Immature natural killer cell (primary cell): ENCODE measurements around the gene ARL3. TPM values are rescaled to one million over a fixed set of nuclear protein-coding genes. Genes with fewer than 3 reads are reported as not detected.

ENCODE experiments used
- DNase-seq, 3 donors: peaks; one replicate each; pipeline ENCODE4 v3.0.0; 2022; ENCODE audit warnings: mixed read lengths in 1 of 3
- H3K27ac Mint-ChIP-seq, 6 donors: one replicate each; pipeline ENCODE4 v1.8.0; 2020; ENCODE audit warnings: mixed read lengths in 6 of 6, mild to moderate bottlenecking in 5 of 6, inconsistent platforms in 4 of 6, moderate library complexity in 3 of 6
- H3K27me3 Mint-ChIP-seq, 3 donors: one replicate each; pipeline ENCODE4 v1.8.0; 2020 to 2021; ENCODE audit warnings: low read depth in 3 of 3, mild to moderate bottlenecking in 3 of 3, mixed read lengths in 3 of 3, moderate library complexity in 3 of 3, inconsistent platforms in 1 of 3
- H3K36me3 Mint-ChIP-seq, 3 donors: one replicate each; pipeline ENCODE4 v1.8.0; 2020; ENCODE audit warnings: mixed read lengths in 3 of 3, inconsistent platforms in 2 of 3, mild to moderate bottlenecking in 2 of 3
- H3K4me1 Mint-ChIP-seq, 2 donors: one replicate each; pipeline ENCODE4 v1.8.0; 2020; ENCODE audit warnings: inconsistent platforms in 2 of 2, mild to moderate bottlenecking in 2 of 2, mixed read lengths in 2 of 2, moderate library complexity in 1 of 2
- H3K4me3 Mint-ChIP-seq, 5 donors: one replicate each; pipeline ENCODE4 v1.8.0; 2020; ENCODE audit warnings: mild to moderate bottlenecking in 5 of 5, mixed read lengths in 5 of 5, inconsistent platforms in 3 of 5, moderate library complexity in 3 of 5
- H3K9me3 Mint-ChIP-seq, 6 donors: one replicate each; pipeline ENCODE4 v1.8.0; 2020; ENCODE audit warnings: mild to moderate bottlenecking in 6 of 6, mixed read lengths in 6 of 6, inconsistent platforms in 4 of 6, moderate library complexity in 3 of 6
- polyA plus RNA-seq, 3 donors: library from polyadenylated mRNA; unstranded; fragments of 300-500 nt; fragmentation: Illumina TruSeq; gene quantifications; one replicate each; pipeline ENCODE4 v1.2.3, GENCODE V29; 2021

Gene ARL3
- polyA plus RNA-seq, 3 donors from 2014 or later, result 2.6 to 3.9 (median 3.6) TPM

DNA sequence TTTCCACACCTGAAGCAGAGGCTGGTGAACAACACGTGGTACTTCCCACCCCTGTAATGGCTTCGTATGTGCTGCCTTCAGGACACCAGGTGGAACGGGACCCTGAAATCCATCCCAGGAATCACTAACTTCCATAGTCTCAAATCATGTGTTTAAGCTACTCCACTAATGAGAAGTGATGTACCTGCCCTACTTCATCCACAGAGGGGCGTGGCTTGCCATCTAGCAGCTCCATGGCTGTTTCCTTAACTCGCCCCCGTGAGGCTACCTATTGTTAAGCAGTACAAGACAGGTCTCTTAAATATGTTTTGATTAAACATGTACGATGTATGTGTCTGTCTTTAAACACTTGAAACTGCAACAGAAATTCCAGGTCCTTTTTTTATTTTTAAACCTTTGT, 31.8 kb downstream of the ARL3 start:
- Mint-ChIP-seq H3K27me3 (peaks cover 0 to 4% (median 2%) of the 10 kb centered on the region in 3 donors), H3K4me3 (no peak overlapping the region)

DNA sequence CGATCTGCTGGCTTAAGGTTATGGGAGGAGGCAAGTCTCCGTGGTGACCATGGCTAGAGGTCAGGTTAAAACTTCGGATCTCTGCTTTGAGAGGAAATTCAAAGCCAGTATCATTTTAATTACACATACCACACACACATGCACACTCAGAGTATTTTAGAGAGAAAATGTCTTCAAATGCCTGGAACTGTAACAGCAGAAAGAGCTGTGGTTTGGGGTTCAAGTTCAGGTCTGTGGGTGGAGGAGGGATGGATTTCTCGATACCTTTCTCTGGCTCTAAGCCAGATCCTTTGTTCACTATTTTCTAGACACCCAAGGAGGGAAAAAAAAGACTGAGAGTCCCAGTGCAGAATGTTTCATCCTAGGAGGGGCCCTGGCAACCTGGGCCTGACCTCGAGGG, 32.5 kb downstream of the ARL3 start:
- no peak overlapping the region for H3K27ac Mint-ChIP-seq
- peaks cover 6 to 8% (median 6%) of the 10 kb centered on the region in 3 donors for H3K36me3 Mint-ChIP-seq
- peaks cover 12 to 21% of the 10 kb centered on the region in 2 donors for H3K4me1 Mint-ChIP-seq
- H3K4me3 Mint-ChIP-seq, result no peak overlapping the region
- H3K27me3 Mint-ChIP-seq, result peaks cover 0 to 4% (median 2%) of the 10 kb centered on the region in 3 donors
- no peak for DNase-seq
- H3K9me3 Mint-ChIP-seq, result no peaks in the 10 kb centered on the region

More for the DNA sequence above, 31.8 kb downstream of the ARL3 start:
- Mint-ChIP-seq H3K36me3 (peaks cover 6 to 8% (median 6%) of the 10 kb centered on the region in 3 donors), H3K4me1 (peaks cover 11 to 14% of the 10 kb centered on the region in 2 donors), H3K27ac (no peak overlapping the region), H3K9me3 (no peaks in the 10 kb centered on the region)
- no peak for DNase-seq

DNA sequence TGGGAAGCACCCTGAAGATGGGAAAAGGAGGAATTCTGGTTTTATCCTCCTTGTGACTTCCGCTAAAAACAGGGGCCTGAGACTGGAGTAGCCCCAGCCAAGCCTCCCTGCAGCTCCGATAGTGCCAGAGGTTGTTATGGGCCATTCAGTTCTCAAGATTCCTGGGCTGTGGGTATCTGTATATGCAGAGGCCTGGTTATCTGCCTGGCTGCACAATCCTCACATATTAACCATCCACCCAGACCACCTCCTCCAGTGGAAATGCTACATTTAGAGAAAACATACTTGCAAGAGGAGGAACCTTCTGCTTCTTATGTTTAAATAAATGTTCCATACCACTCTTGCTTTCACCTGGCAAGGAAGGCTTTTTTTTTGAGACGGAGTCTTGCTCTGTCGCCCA, 34.6 kb downstream of the ARL3 start:
- peaks cover 0 to 4% (median 2%) of the 10 kb centered on the region in 3 donors for H3K27me3 Mint-ChIP-seq
- no peak overlapping the region for H3K4me3 Mint-ChIP-seq
- no peak for DNase-seq
- H3K4me1 Mint-ChIP-seq, result peaks cover 31 to 42% of the 10 kb centered on the region in 2 donors
- H3K27ac Mint-ChIP-seq, result no peak overlapping the region
- peaks cover 0 to 6% (median 4%) of the 10 kb centered on the region in 3 donors for H3K36me3 Mint-ChIP-seq
- no peaks in the 10 kb centered on the region for H3K9me3 Mint-ChIP-seq

DNA sequence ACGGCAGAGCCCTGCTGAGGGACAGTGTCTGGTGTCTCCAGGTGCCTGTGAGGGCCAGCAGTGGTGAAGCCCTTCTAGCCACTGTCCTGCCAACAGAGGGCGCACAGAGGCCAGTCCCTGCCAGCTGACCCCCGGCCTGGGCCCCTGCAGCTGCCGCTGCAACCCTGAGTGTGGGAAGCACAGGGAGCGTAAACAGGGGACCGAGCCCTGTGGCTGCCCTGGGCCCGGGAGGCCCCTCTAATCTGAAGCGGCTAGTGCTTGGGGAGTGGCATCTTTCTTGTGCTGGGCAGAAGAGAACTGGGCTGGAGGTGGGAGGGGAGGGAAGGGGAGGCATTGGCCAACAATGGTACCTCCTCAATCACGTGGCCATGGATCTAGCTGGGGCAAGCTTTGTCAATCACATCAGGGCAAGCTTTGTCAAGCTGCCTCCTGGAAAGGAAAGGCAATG, 35.3 kb downstream of the ARL3 start:
- Mint-ChIP-seq H3K9me3 (no peaks in the 10 kb centered on the region), H3K4me3 (no peak overlapping the region), H3K36me3 (peaks cover 0 to 6% (median 4%) of the 10 kb centered on the region in 3 donors), H3K4me1 (peaks cover 38 to 49% of the 10 kb centered on the region in 2 donors), H3K27ac (peak overlapping the region in 3 of 6 donors; percentile 5 to 49 (median 22)), H3K27me3 (peaks cover 3 to 10% (median 5%) of the 10 kb centered on the region in 3 donors)
- peak; percentile 30 to 34 (median 32) for DNase-seq

DNA sequence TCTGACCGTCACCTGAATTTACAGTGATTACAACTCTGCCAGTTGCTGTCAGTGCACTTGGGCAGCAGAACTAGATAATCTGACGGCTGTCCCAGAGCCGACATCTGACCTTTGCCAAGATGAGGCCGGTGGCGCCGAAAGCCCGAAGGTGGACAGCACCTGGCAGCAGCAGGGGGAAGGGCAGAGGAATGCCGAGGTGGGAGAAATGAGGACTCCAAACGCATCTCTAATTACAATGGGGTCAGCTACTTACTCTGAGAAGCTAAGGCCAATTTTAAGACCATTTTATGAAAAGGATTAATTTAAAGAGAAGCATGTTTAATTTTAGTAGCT, 36.2 kb downstream of the ARL3 start:
- Mint-ChIP-seq H3K9me3 (no peaks in the 10 kb centered on the region), H3K4me3 (no peak overlapping the region), H3K4me1 (peaks cover 45 to 56% of the 10 kb centered on the region in 2 donors), H3K27ac (peak overlapping the region in 3 of 6 donors; percentile 50 to 61 (median 53)), H3K36me3 (peaks cover 0 to 6% (median 4%) of the 10 kb centered on the region in 3 donors), H3K27me3 (peaks cover 3 to 12% (median 5%) of the 10 kb centered on the region in 3 donors)
- DNase-seq, result no peak

DNA sequence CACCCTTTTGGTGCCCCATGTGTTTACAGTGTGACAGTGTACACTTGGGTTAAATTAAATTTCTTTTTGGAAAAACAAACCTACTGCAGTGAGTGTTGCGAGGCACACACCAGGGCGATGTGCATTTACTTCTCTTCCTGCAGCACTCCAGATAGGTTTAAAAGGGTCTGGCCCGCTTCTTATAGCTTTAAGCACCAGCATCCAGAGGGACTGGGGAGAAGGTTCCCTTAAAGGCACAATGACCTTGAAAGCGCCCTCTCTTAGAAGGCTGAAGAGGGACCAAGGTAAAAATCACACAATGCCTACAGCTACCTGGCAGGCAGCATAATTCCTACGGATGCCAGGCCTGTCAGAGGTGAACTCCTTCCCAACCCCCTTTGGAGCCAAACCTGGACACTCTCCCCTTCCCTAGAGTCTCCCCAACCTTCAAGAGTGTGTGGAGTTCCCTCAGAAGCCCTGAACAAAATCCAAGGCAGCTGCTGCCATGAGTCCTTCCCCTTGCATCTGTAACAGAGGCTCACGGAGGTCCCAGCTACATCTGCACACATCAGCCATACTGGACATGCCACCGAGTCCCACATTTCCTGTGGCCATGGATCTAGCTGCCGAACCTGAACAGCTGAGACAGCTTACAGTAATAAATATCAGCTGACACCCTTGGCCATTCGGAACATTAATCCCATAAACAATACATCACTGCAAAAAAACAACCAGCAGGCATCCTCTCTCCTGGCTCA, 36.7 kb downstream of the ARL3 start:
- Mint-ChIP-seq H3K27me3 (peaks cover 3 to 12% (median 5%) of the 10 kb centered on the region in 3 donors), H3K4me3 (no peak overlapping the region), H3K4me1 (peaks cover 47 to 56% of the 10 kb centered on the region in 2 donors), H3K27ac (peak overlapping the region in 3 of 6 donors; percentile 21 to 53 (median 50)), H3K36me3 (peaks cover 0 to 6% (median 4%) of the 10 kb centered on the region in 3 donors), H3K9me3 (no peaks in the 10 kb centered on the region)
- DNase-seq, result no peak

DNA sequence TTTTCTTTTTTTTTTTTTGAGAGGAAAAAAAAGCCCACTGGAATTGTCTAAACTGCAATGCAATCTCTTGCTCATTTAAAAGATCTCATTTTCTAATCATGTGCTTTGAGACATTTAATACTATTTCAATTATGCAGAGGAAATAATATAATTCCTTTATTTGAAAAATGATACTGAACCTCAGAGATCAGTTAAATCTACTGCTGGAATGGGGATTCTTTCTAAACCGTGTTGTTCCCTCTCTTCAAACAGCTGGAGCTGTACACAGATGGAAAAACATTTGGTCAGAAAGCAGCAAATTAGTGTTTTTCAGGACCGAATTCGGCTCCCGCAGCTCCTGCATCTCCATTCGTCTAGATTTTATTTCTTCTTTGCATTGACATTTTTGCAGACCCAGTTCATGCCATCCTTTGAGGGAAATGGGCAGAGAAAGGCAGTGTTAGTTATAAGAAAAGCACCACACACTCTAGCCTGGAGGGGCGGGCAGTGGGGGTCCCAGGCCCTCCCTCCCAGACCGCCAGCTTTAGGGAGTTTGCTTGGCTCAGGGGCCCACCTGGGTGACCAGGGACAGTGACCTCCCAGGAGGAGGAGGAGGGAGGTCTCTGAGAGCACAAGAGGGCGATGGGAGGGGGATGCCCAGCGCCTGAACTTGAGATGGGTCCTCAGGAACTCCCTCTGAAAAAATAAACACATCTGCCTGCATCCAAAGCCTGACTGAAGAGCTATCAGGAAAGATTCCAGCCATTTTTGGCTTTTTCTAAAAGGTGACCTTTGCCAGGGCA, 37.5 kb downstream of the ARL3 start:
- peak overlapping the region in 4 of 6 donors; percentile 17 to 76 (median 58) for H3K27ac Mint-ChIP-seq
- no peaks in the 10 kb centered on the region for H3K36me3 Mint-ChIP-seq
- H3K9me3 Mint-ChIP-seq, result no peaks in the 10 kb centered on the region
- DNase-seq, result no peak
- peaks cover 44 to 56% of the 10 kb centered on the region in 2 donors for H3K4me1 Mint-ChIP-seq
- H3K27me3 Mint-ChIP-seq, result peaks cover 3 to 12% (median 5%) of the 10 kb centered on the region in 3 donors
- H3K4me3 Mint-ChIP-seq, result peak overlapping the region in 1 of 5 donors; percentile 62

DNA sequence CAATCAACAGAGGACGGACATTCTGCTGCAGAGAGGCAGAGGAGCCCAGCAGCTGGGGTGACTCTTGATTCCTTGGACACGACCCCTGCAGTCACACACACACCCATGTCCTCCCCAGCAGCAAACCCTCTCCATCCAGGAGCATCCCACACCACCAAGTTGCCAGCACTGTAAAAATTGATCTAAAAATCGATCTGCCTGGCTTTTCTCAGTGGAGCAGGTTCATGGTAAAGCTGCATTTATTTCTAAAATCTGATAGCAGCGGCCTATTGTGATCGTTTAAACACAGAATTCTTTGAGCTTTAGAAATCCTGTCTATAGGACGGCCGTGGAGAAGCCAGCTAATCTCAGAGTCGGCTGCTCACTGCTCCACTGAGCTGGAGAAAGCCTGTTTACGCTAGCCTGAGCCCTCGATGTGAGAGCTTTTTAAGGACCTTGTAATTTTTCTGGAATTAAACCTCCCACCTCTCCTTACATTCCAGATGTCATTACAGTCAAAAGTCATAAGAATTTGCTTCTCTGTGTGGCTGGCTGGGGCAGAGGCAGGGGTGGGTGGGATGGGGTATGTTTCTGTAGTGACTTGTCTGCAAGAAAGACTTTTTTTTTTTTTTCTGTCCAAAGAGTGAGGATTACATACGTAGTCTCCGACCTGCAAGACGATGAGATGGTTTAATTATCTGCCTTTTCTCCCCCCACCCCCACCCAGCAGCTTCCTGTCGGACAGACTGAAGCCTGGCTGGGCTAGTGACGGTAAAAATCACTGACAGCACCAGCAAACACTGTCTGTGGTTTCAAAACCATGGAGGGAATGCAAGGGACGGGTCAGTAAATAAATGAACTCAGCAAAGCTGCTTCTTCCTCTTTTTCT, 38.3 kb downstream of the ARL3 start:
- peak; percentile 29 to 41 (median 40) for DNase-seq
- H3K4me3 Mint-ChIP-seq, result peak overlapping the region; percentile 22 to 93 (median 61)
- no peaks in the 10 kb centered on the region for H3K9me3 Mint-ChIP-seq
- H3K27me3 Mint-ChIP-seq, result peaks cover 3 to 12% (median 5%) of the 10 kb centered on the region in 3 donors
- peak overlapping the region; percentile 17 to 88 (median 77) for H3K27ac Mint-ChIP-seq
- H3K36me3 Mint-ChIP-seq, result no peaks in the 10 kb centered on the region
- H3K4me1 Mint-ChIP-seq, result peaks cover 44 to 56% of the 10 kb centered on the region in 2 donors

DNA sequence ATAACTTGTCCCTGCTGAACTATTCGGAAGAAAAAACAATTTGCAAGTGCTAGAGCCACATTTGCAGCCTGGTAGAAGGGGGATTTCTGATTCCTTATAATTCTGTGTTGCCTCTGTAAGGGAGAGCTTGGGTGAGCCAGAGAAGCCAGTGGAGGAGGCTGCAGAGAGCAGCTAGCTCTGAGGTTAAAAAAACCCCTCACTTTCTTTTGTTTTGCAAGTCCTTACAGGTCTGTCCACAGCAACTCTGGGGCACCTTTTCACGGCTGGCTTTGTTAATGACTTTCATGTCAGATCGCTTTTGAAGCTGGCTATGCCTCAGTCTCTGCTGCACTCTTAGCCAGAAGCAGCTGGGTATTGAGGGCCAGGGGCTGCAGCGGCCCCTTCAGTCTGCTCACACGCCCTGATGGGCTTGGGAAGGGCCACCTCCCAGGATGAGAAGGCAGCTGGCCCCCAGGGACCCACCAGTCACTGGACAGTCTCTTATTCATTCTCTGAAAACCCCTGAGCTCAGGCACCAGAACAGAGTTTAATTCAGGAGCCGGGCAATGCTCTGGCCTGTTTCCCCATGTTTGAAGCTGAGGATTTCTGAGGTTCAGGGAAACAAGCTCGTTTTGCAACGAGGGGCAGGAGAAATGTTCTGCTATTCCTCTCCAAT, 39.1 kb downstream of the ARL3 start:
- no peaks in the 10 kb centered on the region for H3K36me3 Mint-ChIP-seq
- peaks cover 3 to 12% (median 5%) of the 10 kb centered on the region in 3 donors for H3K27me3 Mint-ChIP-seq
- H3K4me3 Mint-ChIP-seq, result peak overlapping the region; percentile 65 to 93 (median 81)
- peaks cover 43 to 56% of the 10 kb centered on the region in 2 donors for H3K4me1 Mint-ChIP-seq
- DNase-seq, result no peak
- no peaks in the 10 kb centered on the region for H3K9me3 Mint-ChIP-seq
- H3K27ac Mint-ChIP-seq, result peak overlapping the region; percentile 60 to 90 (median 88)

DNA sequence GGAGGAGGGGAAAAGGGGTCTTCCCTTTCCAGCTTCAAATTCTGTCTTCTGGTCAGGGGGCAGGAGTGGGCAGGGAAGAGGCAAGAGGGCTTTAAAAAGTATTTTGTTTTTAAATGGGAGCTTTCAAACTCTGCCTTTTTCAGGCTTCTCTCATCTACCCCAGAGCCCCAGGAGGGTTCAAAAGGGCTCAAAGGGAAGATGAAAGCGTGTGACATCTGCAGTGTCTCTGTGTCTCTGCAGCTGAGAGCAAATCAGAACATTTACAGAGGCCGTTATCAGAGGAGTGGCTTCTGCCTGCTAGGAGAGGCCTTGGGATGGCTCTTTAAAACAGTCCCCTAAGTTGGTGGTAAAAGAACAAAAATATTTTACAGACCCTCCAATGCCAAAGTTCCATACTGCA, 39.6 kb downstream of the ARL3 start:
- peak overlapping the region; percentile 65 to 93 (median 81) for H3K4me3 Mint-ChIP-seq
- no peaks in the 10 kb centered on the region for H3K9me3 Mint-ChIP-seq
- peak overlapping the region; percentile 60 to 90 (median 88) for H3K27ac Mint-ChIP-seq
- H3K27me3 Mint-ChIP-seq, result peaks cover 3 to 10% (median 5%) of the 10 kb centered on the region in 3 donors
- H3K4me1 Mint-ChIP-seq, result peaks cover 43 to 56% of the 10 kb centered on the region in 2 donors
- no peak for DNase-seq
- H3K36me3 Mint-ChIP-seq, result no peaks in the 10 kb centered on the region

DNA sequence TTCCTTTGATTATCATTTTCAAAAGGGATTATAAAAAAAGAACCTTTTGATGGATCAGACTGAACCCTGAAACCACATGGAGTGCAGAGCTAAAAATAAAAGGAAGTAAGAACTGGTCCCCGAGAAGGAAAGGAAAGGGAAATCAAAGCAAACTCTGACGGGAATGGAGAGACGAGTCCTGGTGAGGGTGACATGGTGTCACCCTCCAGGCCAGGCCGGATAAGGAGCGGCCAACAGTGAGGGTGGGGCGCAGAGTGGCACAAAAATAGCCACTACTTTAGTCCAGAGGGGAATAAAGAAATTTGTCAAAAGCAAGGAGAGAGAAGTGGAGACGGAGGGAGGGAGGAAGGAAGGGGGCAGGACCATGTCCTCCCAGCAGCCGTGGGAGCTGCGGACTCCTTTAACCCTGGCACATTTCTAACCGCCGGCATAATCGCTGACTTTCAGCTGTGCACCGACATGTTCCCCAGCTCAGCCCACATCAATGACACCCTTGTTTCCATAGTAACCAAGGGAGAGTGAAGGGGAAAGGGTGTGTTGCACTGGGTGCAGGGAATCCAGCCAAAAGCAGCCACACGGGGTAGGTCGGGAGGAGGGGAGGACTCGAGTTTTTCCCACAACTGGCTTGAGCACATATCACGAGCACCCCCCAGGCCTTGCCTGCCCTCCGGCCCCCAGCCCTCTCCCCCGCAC, 40.2 kb downstream of the ARL3 start:
- Mint-ChIP-seq H3K27me3 (peaks cover 3 to 10% (median 5%) of the 10 kb centered on the region in 3 donors), H3K27ac (peak overlapping the region; percentile 85 to 90 (median 88)), H3K36me3 (no peaks in the 10 kb centered on the region), H3K9me3 (no peaks in the 10 kb centered on the region), H3K4me3 (peak overlapping the region; percentile 76 to 93 (median 86)), H3K4me1 (peaks cover 44 to 53% of the 10 kb centered on the region in 2 donors)
- DNase-seq, result peak; percentile 70 to 77 (median 72)

DNA sequence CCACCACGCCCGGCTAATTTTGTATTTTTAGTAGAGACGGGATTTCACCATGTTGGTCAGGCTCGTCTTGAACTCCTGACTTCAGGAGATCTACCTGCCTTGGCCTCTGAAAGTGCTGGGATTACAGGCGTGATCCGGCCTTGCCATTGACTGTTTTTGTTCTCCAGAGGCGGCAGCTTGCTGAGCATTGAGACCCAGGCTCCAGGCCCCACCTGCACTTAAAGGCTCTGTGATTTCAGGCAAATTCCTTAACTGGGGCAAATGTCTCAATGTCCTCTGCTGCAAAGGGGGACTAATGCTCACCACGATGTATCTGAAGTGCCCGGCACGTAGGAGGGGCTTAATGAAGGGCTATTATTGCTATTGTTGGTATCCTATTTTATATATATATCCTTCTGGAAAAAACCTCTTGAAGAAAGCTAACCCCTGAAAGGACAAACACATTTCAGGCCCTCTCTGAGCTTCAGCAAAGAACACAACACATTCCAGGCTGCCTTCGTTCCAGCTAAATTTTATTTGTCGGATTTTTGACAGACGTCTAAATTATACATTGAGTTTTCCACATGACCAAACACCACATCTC, 40.9 kb downstream of the ARL3 start:
- DNase-seq, result no peak
- Mint-ChIP-seq H3K9me3 (no peaks in the 10 kb centered on the region), H3K27me3 (peaks cover 3 to 10% (median 5%) of the 10 kb centered on the region in 3 donors), H3K4me3 (peak overlapping the region; percentile 76 to 93 (median 86)), H3K27ac (peak overlapping the region; percentile 85 to 90 (median 88)), H3K4me1 (peaks cover 40 to 47% of the 10 kb centered on the region in 2 donors), H3K36me3 (no peaks in the 10 kb centered on the region)
